GM19035 (cell line): ENCODE results near the gene PSMD2.

Source experiments
- ATAC-seq: cut with Tn5 transposase; IDR thresholded peaks from one replicate; pipeline ENCODE4 v1.9.1; 2021; ENCODE audit not compliant: unreplicated experiment

The PSMD2 gene

GRCh38 chr3:184315871-184316661, 17.0 kb downstream of the PSMD2 start:
- ATAC-seq, result no peak

- no peak for ATAC-seq
Measured at GRCh38 chr3:184316792-184317191, 17.8 kb downstream of the PSMD2 start.

GRCh38 chr3:184317201-184317600, 18.2 kb downstream of the PSMD2 start:
- ATAC-seq, result no peak

GRCh38 chr3:184320104-184320445, 21.0 kb downstream of the PSMD2 start:
- no peak for ATAC-seq

GRCh38 chr3:184321666-184322065, 22.6 kb downstream of the PSMD2 start:
- ATAC-seq, result no peak

GRCh38 chr3:184322731-184323487, 23.9 kb downstream of the PSMD2 start:
- no peak for ATAC-seq

- no peak for ATAC-seq
Measured at GRCh38 chr3:184323696-184324095, 24.7 kb downstream of the PSMD2 start.

- ATAC-seq, result no peak
Measured at GRCh38 chr3:184325269-184325668, 26.2 kb downstream of the PSMD2 start.

- ATAC-seq, result no peak
Measured at GRCh38 chr3:184325715-184326369, 26.8 kb downstream of the PSMD2 start.

GRCh38 chr3:184327171-184327570, 28.1 kb downstream of the PSMD2 start:
- no peak for ATAC-seq

- no peak for ATAC-seq
Measured at GRCh38 chr3:184328516-184328915, 29.5 kb downstream of the PSMD2 start.

GRCh38 chr3:184332370-184333090, 33.5 kb downstream of the PSMD2 start:
- no peak for ATAC-seq

- no peak for ATAC-seq
Measured at GRCh38 chr3:184333190-184333589, 34.1 kb downstream of the PSMD2 start.

GRCh38 chr3:184333700-184334099, 34.7 kb downstream of the PSMD2 start:
- ATAC-seq, result no peak

- ATAC-seq, result no peak
Measured at GRCh38 chr3:184334470-184335158, 35.6 kb downstream of the PSMD2 start.

- peak; percentile 8 for ATAC-seq
Measured at GRCh38 chr3:184335291-184335660, 36.2 kb downstream of the PSMD2 start.

GRCh38 chr3:184335661-184336546, 36.9 kb downstream of the PSMD2 start:
- ATAC-seq, result peak; percentile 73

- no peak for ATAC-seq
Measured at GRCh38 chr3:184336547-184337398, 37.7 kb downstream of the PSMD2 start.

- no peak for ATAC-seq
Measured at GRCh38 chr3:184337399-184337714, 38.3 kb downstream of the PSMD2 start, which contains the start of gene FAM131A. Gene FAM131A (plus strand): TSS chr3:184337600. CDS start chr3:184337631, 31 bp downstream.
